GM18526 (cell line): ENCODE measurements around the gene IFNL2.
"Not testable (repeated sequence)": the region's sequence is repeated elsewhere in the genome, so short reads cannot be mapped to it uniquely, and the experiment has no call there.

Experiments used
- POLR2A ChIP-seq: IDR thresholded peaks from 3 replicates; pipeline ENCODE4 v1.6.1; 2011; ENCODE audit not compliant: insufficient read length; ENCODE audit errors: extremely low read depth

IFNL2 gene

DNA sequence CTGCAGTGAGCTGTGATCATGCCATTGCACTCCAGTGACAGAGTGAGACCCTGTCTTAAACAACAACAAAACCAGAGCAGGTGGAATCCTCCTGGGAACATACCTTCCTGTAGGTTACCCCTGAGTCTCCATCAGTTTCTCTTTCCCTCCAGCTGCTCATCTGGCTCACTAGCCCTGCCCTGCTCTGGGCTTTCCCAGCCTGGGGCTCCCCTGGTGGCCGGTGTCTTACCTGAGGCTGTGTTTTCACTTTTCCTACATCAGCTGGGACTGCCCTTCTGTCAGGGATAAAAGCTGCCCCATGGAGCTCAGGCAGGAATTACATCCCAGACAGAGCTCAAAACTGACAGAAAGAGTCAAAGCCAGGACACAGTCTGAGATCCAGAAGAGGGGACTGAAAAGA lies at the start of gene IFNL2:
Gene IFNL2, plus strand, starts transcription at position 312 of the 400 bp plus-strand sequence. CDS start 173 bp downstream, outside the sequence.
- not testable (repeated sequence) for TF ChIP-seq POLR2A

- no peak for TF ChIP-seq POLR2A
These were observed 44.4 kb upstream of the IFNL2 start for GRCh38 chr19:39223703-39224279.

- TF ChIP-seq POLR2A, result no peak
These were observed 43.3 kb upstream of the IFNL2 start for GRCh38 chr19:39224910-39225309.

- no peak for TF ChIP-seq POLR2A
These were observed 38.0 kb upstream of the IFNL2 start for GRCh38 chr19:39230096-39230764.

DNA sequence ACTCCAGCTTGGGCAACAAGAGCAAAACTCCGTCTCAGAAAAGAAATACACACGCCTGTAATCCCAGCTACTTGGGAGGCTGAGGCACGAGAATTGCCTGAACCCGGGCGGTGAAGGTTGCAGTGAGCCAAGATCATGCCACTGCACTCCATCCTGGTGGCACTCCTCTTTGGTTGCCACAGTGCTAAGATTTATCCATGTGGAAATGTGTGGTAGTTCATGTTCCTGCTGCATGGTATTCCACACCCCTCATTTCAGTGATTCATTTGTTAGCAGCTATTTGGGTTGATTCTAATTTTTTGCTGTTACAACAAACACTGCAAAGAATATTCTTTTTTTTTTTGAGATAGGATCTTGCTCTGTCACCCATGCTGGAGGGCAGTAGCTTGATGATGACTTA lies 35.5 kb upstream of the IFNL2 start:
- no peak for TF ChIP-seq POLR2A

DNA sequence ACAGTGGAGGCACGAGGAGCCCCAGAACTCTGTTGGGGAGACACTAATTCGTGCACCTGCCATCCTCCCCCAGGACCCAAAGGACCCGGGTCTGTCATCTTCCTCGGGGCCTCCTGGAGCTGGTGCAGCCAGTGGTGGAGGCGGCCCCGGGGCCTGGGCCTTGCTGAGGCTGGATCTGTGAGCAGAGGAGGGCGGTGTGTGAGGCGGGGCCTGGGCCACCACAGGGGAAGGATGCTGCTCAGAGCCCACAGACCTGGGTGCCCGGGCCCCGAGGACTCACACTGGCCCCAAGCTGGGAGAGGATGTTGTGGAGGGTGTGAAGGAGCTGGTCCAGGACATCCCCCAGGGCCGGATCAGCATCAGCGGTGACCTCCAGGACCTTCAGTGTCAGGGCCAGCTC lies 31.7 kb upstream of the IFNL2 start:
- TF ChIP-seq POLR2A, result no peak

GRCh38 chr19:39237200-39238184 lies 30.7 kb upstream of the IFNL2 start:
- no peak for TF ChIP-seq POLR2A

GRCh38 chr19:39238209-39238608 lies 30.0 kb upstream of the IFNL2 start:
- TF ChIP-seq POLR2A, result no peak

DNA sequence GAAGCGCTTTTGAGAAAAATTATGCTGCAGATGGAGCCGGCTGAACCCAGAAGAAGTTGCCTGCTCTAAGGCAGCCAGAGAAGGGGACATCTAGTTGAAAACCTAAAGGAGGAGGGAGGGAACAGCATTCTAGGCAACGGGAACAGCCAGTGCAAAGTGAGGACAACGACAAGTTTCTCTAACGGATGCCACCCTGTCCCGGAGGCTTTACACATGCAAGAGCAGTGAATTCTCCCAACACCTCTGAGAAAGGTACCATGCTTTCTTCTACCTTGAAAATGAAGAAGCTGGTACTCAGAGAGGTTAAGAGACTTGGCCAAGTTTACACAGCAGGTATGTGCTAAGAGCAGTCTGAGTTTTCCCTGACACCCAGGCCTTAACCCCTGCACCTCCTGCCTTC lies 29.3 kb upstream of the IFNL2 start:
- TF ChIP-seq POLR2A, result no peak

DNA sequence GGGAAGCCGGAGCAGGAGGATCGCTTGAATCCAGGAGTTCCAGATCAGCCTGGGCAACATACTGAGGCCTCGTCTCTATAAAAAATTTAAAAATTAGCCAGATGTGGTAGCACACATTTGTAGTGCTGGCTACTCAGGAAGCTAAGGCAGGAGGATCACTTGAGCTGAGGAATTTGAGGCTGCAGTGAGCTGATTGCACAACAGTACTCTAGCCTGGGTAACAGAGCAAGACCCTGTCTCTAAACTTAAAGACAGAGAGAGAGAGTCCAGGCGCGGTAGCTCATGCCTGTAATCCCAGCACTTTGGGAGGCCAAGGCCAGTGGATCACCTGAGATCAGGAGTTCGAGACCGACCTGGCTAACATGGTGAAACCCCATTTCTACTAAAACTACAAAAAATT lies 27.8 kb upstream of the IFNL2 start:
- TF ChIP-seq POLR2A, result no peak

DNA sequence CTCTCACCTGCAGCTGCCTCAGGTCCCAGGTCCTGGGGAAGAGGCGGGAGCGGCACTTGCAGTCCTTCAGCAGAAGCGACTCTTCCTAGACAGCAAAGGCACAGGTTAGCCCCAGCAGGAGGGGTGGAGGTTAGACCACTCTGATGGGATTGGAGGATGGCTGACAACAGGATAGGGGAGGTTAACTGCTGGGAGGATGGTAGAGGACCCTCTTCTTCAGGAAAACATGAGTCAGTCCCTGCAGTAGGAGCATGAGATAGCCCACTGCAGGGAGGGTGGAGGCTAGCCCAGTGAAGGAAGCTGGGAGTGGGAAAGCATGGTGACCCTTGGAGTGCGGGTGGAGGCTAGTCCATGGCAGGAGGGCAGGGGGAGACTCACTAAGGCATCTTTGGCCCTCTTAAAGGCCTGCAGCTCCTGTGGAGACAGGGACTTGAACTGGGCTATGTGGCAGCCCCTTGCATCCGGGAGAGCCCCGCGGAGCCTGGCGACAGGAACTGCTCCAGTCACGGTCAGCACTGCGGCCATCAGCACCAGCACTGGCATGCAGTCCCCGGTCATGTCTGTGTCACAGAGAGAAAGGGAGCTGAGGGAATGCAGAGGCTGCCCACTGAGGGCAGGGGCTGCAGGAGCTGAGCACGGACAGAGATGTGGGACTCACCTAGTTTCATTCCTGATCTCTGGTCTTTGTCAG lies 23.6 kb upstream of the IFNL2 start, which contains the start of gene IFNL3:
Gene IFNL3, minus strand, starts transcription at position 597 of the 691 bp plus-strand sequence. Its CDS starts 39 bp downstream, at position 558.
- TF ChIP-seq POLR2A, result not testable (repeated sequence)

- no peak for TF ChIP-seq POLR2A
These were observed 21.1 kb upstream of the IFNL2 start for GRCh38 chr19:39246951-39247669.

GRCh38 chr19:39247701-39248664 lies 20.2 kb upstream of the IFNL2 start:
- no peak for TF ChIP-seq POLR2A
